ENCODE measurements around the gene CCDC6.

- TF ChIP-seq POLR2A (IDR thresholded peaks at IDR 0.05), result no peak
- TF ChIP-seq, protein P1, sequence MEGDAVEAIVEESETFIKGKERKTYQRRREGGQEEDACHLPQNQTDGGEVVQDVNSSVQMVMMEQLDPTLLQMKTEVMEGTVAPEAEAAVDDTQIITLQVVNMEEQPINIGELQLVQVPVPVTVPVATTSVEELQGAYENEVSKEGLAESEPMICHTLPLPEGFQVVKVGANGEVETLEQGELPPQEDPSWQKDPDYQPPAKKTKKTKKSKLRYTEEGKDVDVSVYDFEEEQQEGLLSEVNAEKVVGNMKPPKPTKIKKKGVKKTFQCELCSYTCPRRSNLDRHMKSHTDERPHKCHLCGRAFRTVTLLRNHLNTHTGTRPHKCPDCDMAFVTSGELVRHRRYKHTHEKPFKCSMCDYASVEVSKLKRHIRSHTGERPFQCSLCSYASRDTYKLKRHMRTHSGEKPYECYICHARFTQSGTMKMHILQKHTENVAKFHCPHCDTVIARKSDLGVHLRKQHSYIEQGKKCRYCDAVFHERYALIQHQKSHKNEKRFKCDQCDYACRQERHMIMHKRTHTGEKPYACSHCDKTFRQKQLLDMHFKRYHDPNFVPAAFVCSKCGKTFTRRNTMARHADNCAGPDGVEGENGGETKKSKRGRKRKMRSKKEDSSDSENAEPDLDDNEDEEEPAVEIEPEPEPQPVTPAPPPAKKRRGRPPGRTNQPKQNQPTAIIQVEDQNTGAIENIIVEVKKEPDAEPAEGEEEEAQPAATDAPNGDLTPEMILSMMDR (IDR thresholded peaks at IDR 0.05), result no peak
- TF ChIP-seq POLR2AphosphoS5 (IDR thresholded peaks at IDR 0.05), result no peak
Observed at GRCh38 chr10:59754951-59755350, 151.4 kb downstream of the CCDC6 start.
